K562 (cell line): ENCODE data around the gene LYPD6B. TPM values are rescaled to one million over a fixed set of nuclear protein-coding genes. Genes with fewer than 3 reads are reported as not detected.

Source experiments
- DACH1 ChIP-seq: fragments of 450-650 bp; IDR thresholded peaks from 2 replicates; pipeline ENCODE4 v1.6.1; 2018; ENCODE audit not compliant: partially characterized antibody
- POLR2G ChIP-seq: fragments of 200-400 bp; formaldehyde crosslinking; IDR thresholded peaks from 2 replicates; pipeline ENCODE4 v1.6.1; 2017; ENCODE audit warnings: low read depth, mild to moderate bottlenecking, antibody characterized with exemption, low read length, moderate library complexity
- polyA plus RNA-seq, 8 experiments: library from polyadenylated mRNA; depleted of rRNA in 4 of 8; stranded (reverse) in 5 of 8; unstranded in 3 of 8; fragments of >200 nt; fragmentation: Nextera tagmentation in 2 of 8; fragmentation: Illumina TruSeq in 1 of 8; extraction: Ambion mirVana in 2 of 8; extraction: Trizol in 1 of 8; gene quantifications; 2 replicates each; pipeline versions ENCODE4 v1.2.1 to v1.2.3, GENCODE V29; 2011 to 2014; ENCODE audit warnings: inconsistent platforms in 1 of 8, missing spikeins in 1 of 8
- total RNA-seq, 7 experiments: library from RNA; depleted of rRNA in 6 of 7; stranded (reverse); fragments of >200 nt in 6 of 7; fragmentation: Illumina TruSeq in 2 of 7; extraction: Trizol in 2 of 7; gene quantifications; 2 replicates each; pipeline versions ENCODE4 v1.2.1 to v1.2.3, GENCODE V29; 2011 to 2021; ENCODE audit warnings: low replicate concordance in 1 of 7
- TF ChIP-seq, protein P1 (sequence below): fragments of 200-600 bp; sonication (generic); IDR thresholded peaks from one replicate; pipeline ENCODE4 v1.6.1; 2012; ENCODE audit warnings: mild to moderate bottlenecking, low read depth, low read length, inconsistent platforms

The LYPD6B gene
- total and polyA plus RNA-seq, 9 of the 15 experiments (the other 6 are each of a cell fraction or from before 2014, with no cell fraction given) = not detected

DNA sequence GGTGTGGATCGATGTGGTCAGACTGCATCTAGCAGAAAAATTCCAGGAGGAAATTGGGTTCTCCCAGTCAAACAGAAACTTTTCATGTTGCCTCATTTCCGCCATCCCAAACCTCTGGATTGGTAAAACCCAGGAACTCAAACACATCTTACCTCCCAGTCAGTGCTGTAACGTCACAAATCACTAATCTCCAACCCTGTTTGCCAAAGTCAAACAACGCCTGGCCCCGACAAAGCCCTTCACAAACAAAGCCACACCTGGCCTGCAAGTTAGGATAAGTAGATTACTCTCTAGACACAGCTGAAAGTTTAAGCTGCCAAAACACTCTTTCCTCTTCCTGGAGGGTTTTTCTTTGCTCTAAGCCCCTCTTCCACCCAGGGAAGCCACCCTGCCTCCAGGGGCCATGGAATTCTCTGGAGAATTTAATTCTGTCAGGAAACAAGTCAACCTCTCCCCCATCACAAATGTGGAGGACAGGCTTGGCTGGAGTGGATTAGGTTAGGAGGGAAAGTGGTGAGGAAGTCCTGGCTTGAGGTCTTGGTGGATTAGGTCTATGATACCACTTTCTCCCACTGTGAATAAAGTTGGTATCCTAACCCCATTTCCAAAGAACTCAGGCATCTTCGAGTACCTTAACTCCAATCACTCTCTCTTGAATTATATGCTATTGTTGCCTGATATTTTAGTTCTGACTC lies 86.7 kb downstream of the LYPD6B start (continued):
- TF ChIP-seq, protein P1, sequence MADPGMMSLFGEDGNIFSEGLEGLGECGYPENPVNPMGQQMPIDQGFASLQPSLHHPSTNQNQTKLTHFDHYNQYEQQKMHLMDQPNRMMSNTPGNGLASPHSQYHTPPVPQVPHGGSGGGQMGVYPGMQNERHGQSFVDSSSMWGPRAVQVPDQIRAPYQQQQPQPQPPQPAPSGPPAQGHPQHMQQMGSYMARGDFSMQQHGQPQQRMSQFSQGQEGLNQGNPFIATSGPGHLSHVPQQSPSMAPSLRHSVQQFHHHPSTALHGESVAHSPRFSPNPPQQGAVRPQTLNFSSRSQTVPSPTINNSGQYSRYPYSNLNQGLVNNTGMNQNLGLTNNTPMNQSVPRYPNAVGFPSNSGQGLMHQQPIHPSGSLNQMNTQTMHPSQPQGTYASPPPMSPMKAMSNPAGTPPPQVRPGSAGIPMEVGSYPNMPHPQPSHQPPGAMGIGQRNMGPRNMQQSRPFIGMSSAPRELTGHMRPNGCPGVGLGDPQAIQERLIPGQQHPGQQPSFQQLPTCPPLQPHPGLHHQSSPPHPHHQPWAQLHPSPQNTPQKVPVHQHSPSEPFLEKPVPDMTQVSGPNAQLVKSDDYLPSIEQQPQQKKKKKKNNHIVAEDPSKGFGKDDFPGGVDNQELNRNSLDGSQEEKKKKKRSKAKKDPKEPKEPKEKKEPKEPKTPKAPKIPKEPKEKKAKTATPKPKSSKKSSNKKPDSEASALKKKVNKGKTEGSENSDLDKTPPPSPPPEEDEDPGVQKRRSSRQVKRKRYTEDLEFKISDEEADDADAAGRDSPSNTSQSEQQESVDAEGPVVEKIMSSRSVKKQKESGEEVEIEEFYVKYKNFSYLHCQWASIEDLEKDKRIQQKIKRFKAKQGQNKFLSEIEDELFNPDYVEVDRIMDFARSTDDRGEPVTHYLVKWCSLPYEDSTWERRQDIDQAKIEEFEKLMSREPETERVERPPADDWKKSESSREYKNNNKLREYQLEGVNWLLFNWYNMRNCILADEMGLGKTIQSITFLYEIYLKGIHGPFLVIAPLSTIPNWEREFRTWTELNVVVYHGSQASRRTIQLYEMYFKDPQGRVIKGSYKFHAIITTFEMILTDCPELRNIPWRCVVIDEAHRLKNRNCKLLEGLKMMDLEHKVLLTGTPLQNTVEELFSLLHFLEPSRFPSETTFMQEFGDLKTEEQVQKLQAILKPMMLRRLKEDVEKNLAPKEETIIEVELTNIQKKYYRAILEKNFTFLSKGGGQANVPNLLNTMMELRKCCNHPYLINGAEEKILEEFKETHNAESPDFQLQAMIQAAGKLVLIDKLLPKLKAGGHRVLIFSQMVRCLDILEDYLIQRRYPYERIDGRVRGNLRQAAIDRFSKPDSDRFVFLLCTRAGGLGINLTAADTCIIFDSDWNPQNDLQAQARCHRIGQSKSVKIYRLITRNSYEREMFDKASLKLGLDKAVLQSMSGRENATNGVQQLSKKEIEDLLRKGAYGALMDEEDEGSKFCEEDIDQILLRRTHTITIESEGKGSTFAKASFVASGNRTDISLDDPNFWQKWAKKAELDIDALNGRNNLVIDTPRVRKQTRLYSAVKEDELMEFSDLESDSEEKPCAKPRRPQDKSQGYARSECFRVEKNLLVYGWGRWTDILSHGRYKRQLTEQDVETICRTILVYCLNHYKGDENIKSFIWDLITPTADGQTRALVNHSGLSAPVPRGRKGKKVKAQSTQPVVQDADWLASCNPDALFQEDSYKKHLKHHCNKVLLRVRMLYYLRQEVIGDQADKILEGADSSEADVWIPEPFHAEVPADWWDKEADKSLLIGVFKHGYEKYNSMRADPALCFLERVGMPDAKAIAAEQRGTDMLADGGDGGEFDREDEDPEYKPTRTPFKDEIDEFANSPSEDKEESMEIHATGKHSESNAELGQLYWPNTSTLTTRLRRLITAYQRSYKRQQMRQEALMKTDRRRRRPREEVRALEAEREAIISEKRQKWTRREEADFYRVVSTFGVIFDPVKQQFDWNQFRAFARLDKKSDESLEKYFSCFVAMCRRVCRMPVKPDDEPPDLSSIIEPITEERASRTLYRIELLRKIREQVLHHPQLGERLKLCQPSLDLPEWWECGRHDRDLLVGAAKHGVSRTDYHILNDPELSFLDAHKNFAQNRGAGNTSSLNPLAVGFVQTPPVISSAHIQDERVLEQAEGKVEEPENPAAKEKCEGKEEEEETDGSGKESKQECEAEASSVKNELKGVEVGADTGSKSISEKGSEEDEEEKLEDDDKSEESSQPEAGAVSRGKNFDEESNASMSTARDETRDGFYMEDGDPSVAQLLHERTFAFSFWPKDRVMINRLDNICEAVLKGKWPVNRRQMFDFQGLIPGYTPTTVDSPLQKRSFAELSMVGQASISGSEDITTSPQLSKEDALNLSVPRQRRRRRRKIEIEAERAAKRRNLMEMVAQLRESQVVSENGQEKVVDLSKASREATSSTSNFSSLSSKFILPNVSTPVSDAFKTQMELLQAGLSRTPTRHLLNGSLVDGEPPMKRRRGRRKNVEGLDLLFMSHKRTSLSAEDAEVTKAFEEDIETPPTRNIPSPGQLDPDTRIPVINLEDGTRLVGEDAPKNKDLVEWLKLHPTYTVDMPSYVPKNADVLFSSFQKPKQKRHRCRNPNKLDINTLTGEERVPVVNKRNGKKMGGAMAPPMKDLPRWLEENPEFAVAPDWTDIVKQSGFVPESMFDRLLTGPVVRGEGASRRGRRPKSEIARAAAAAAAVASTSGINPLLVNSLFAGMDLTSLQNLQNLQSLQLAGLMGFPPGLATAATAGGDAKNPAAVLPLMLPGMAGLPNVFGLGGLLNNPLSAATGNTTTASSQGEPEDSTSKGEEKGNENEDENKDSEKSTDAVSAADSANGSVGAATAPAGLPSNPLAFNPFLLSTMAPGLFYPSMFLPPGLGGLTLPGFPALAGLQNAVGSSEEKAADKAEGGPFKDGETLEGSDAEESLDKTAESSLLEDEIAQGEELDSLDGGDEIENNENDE = no peak
- TF ChIP-seq POLR2G = no peak
- TF ChIP-seq DACH1 = no peak
